Stomach (tissue), 9 donors: ENCODE measurements around the gene SF1. TPM values are rescaled to one million over a fixed set of nuclear protein-coding genes. Genes with fewer than 3 reads are reported as not detected.
A peak's percentile ranks its signal among the peaks of the same experiment; 100 is the strongest.

Source experiments
- DNase-seq, 2 donors: peaks; one replicate each; pipeline versions ENCODE4 v3.0.0 to v3.0.0-alpha.2; 2013 to 2019
- H3K27ac ChIP-seq, 5 donors: fragments of 200-600 bp in 4 of 5; sonication (generic) in 4 of 5; one replicate each; pipeline ENCODE4 v1.5.1; 2013 to 2019; ENCODE audit warnings: mild to moderate bottlenecking in 1 of 5, moderate library complexity in 1 of 5
- H3K27me3 ChIP-seq, 3 donors: fragments of 200-600 bp; sonication (generic); one replicate each; pipeline ENCODE4 v1.5.1; 2017 to 2019; ENCODE audit warnings: mixed run types in 1 of 3
- H3K36me3 ChIP-seq, 4 donors: fragments of 200-600 bp; sonication (generic); 1 replicate in 3 of 4; 2 replicates in 1 of 4; pipeline ENCODE4 v1.5.1; 2016 to 2019
- H3K4me1 ChIP-seq, 4 donors: fragments of 200-600 bp; sonication (generic); one replicate each; pipeline ENCODE4 v1.5.1; 2016 to 2019
- H3K4me3 ChIP-seq, 4 donors: fragments of 200-600 bp; sonication (generic) in 3 of 4; one replicate each; pipeline ENCODE4 v1.5.1; 2016 to 2019; ENCODE audit warnings: mild to moderate bottlenecking in 1 of 4
- H3K9me3 ChIP-seq, 4 donors: fragments of 200-600 bp; sonication (generic); one replicate each; pipeline ENCODE4 v1.5.1; 2016 to 2019
- CTCF ChIP-seq, 7 experiments: fragments of 450-650 bp in 4 of 7; fragments of 200-600 bp in 3 of 7; sonication (generic) in 3 of 7; IDR thresholded peaks; one replicate each; pipeline ENCODE4 v1.5.1; 2016 to 2019; ENCODE audit warnings: antibody characterized with exemption in 7 of 7, control low read depth in 2 of 7, mild to moderate bottlenecking in 1 of 7
- EP300 ChIP-seq: sonication (generic); formaldehyde crosslinking; IDR thresholded peaks from one replicate; pipeline ENCODE4 v1.6.1; 2017; ENCODE audit warnings: antibody characterized with exemption
- POLR2A ChIP-seq, 4 donors: fragments of 450-650 bp; IDR thresholded peaks; one replicate each; pipeline ENCODE4 v1.6.1; 2016; ENCODE audit warnings: antibody characterized with exemption in 4 of 4, control low read depth in 2 of 4, mild to moderate bottlenecking in 1 of 4, moderate library complexity in 1 of 4
- POLR2AphosphoS5 ChIP-seq, 3 donors: sonication (generic); formaldehyde crosslinking; IDR thresholded peaks; one replicate each; pipeline ENCODE4 v1.6.1; 2016; ENCODE audit warnings: antibody characterized with exemption in 3 of 3
- WGBS, 5 donors: extraction: QIAGEN DNeasy Blood & Tissue Kit in 3 of 5; methylation state at CpG; one replicate each; pipeline versions ENCODE4 v1.1.5 to v1.1.7; 2013 to 2018; 5-methylcytosine and 5-hydroxymethylcytosine counted together
- intact Hi-C: fragments of 100-400 bp; cut with DNase I; formaldehyde crosslinking; loops from one replicate; pipeline ENCODE4 v1.15.1; 2023; ENCODE audit warnings: low total_unique reads
- polyA plus RNA-seq, 3 donors: library from polyadenylated mRNA; stranded (reverse); fragments of 200-250 nt; gene quantifications; one replicate each; pipeline ENCODE4 v1.2.3, GENCODE V29; 2013
- total RNA-seq, 5 donors: library from RNA; depleted of rRNA; stranded (reverse); fragments of >200 nt; gene quantifications; one replicate each; pipeline versions ENCODE4 v1.1.0 to v1.2.3, GENCODE V29; 2014 to 2016
- donor health status: healthy with polysubstance abuse.
- donor health status: Bipolar disorder and iron deficiency.
- donor health status: healthy.

Gene SF1
- total and polyA plus RNA-seq, 8 donors = 57.5 to 341 (median 248) TPM

- no peaks in the 10 kb centered on the region for H3K9me3 ChIP-seq
- H3K36me3 ChIP-seq = peaks cover 0 to 40% (median 11%) of the 10 kb centered on the region in 4 donors
- peaks cover 0 to 20% (median 16%) of the 10 kb centered on the region in 3 donors for H3K27me3 ChIP-seq
- no peak overlapping the region for H3K27ac ChIP-seq
- intact Hi-C loops = no loop called here
- TF ChIP-seq EP300 = no peak
- 60 to 72% (median 65%) methylated on average over 7 of the region's 7 CpGs for WGBS, 5 donors
- no peak for DNase-seq
- H3K4me3 ChIP-seq = no peak overlapping the region
- H3K4me1 ChIP-seq = peaks cover 0 to 20% (median 14%) of the 10 kb centered on the region in 4 donors
Measured at GRCh38 chr11:64726867-64727530, 51.3 kb downstream of the SF1 start.

- peaks cover 0 to 20% (median 14%) of the 10 kb centered on the region in 4 donors for H3K4me1 ChIP-seq
- TF ChIP-seq CTCF (IDR thresholded peaks at IDR 0.05) (no peak), POLR2AphosphoS5 (IDR thresholded peaks at IDR 0.05) (no peak), EP300 (no peak), POLR2A (IDR thresholded peaks at IDR 0.05) (no peak)
- peaks cover 0 to 34% (median 9%) of the 10 kb centered on the region in 4 donors for H3K36me3 ChIP-seq
- DNase-seq = peak in 1 of 2 donors; percentile 31
- H3K9me3 ChIP-seq = no peaks in the 10 kb centered on the region
- peaks cover 0 to 27% (median 23%) of the 10 kb centered on the region in 3 donors for H3K27me3 ChIP-seq
- WGBS, 5 donors = 25 to 54% (median 43%) methylated on average over 5 to 9 of the region's 9 CpGs
- intact Hi-C loops = no loop called here
- no peak overlapping the region for H3K4me3 ChIP-seq
- no peak overlapping the region for H3K27ac ChIP-seq
Measured at GRCh38 chr11:64726211-64726641, 52.1 kb downstream of the SF1 start.

GRCh38 chr11:64724863-64725532, 53.3 kb downstream of the SF1 start:
- intact Hi-C loops = no loop called here
- H3K4me3 ChIP-seq = no peak overlapping the region
- WGBS, 5 donors = 67 to 71% (median 70%) methylated on average over 7 of the region's 7 CpGs
- no peak for TF ChIP-seq POLR2A (IDR thresholded peaks at IDR 0.05)
- no peak for TF ChIP-seq EP300
- TF ChIP-seq POLR2AphosphoS5 (IDR thresholded peaks at IDR 0.05) = no peak
- no peak for TF ChIP-seq CTCF (IDR thresholded peaks at IDR 0.05)
- peaks cover 0 to 36% (median 24%) of the 10 kb centered on the region in 3 donors for H3K27me3 ChIP-seq
- H3K4me1 ChIP-seq = peaks cover 0 to 18% (median 12%) of the 10 kb centered on the region in 4 donors
- H3K36me3 ChIP-seq = peaks cover 0 to 24% (median 4%) of the 10 kb centered on the region in 4 donors
- no peak overlapping the region for H3K27ac ChIP-seq
- DNase-seq = peak in 1 of 2 donors; percentile 15
- no peaks in the 10 kb centered on the region for H3K9me3 ChIP-seq

- H3K27me3 ChIP-seq = peaks cover 0 to 39% (median 28%) of the 10 kb centered on the region in 3 donors
- H3K36me3 ChIP-seq = peaks cover 0 to 19% (median 4%) of the 10 kb centered on the region in 4 donors
- 56 to 67% (median 66%) methylated on average over 7 to 9 of the region's 9 CpGs for WGBS, 5 donors
- peak overlapping the region in 1 of 4 donors; percentile 88 for H3K4me3 ChIP-seq
- DNase-seq = peak in 1 of 2 donors; percentile 19
- TF ChIP-seq POLR2AphosphoS5 (IDR thresholded peaks at IDR 0.05) (no peak), EP300 (no peak)
- intact Hi-C loops = no loop called here
- H3K4me1 ChIP-seq = peaks cover 0 to 14% (median 11%) of the 10 kb centered on the region in 4 donors
- H3K9me3 ChIP-seq = no peaks in the 10 kb centered on the region
- H3K27ac ChIP-seq = no peak overlapping the region
Measured at GRCh38 chr11:64723907-64724862, 54.2 kb downstream of the SF1 start.
